Osteoblast (primary cell): ENCODE results near the gene PARL. TPM values are rescaled to one million over a fixed set of nuclear protein-coding genes. Genes with fewer than 3 reads are reported as not detected.

Source experiments
- DNase-seq: peaks from one replicate; pipeline ENCODE4 v3.0.0; 2011; ENCODE audit warnings: low spot score, mixed read lengths; ENCODE audit not compliant: insufficient read length; ENCODE audit errors: missing footprints
- H2AFZ ChIP-seq: 2 replicates; pipeline ENCODE4 v1.6.0; 2011; ENCODE audit warnings: mild to moderate bottlenecking, low read length
- H3K27ac ChIP-seq: 2 replicates; pipeline ENCODE4 v1.5.1; 2011; ENCODE audit warnings: mild to moderate bottlenecking, low read depth, low read length, moderate library complexity
- H3K27me3 ChIP-seq: 2 replicates; pipeline ENCODE4 v1.6.0; 2012; ENCODE audit warnings: mild to moderate bottlenecking, control low read depth, inconsistent platforms, low read length, moderate library complexity; ENCODE audit not compliant: insufficient read depth
- H3K36me3 ChIP-seq: 2 replicates; pipeline ENCODE4 v1.5.1; 2011; ENCODE audit warnings: mild to moderate bottlenecking, low read length, control low read depth, moderate library complexity; ENCODE audit not compliant: insufficient read depth
- H3K4me1 ChIP-seq: 2 replicates; pipeline ENCODE4 v1.5.1; 2011; ENCODE audit warnings: mild to moderate bottlenecking, low read length, control low read depth, moderate library complexity; ENCODE audit not compliant: insufficient read depth
- H3K4me2 ChIP-seq: 2 replicates; pipeline ENCODE4 v1.6.0; 2011; ENCODE audit warnings: mild to moderate bottlenecking, low read length; ENCODE audit not compliant: insufficient read depth
- H3K4me3 ChIP-seq: fragments of 200-600 bp; sonication (generic); 3 replicates; pipeline ENCODE4 v1.5.1; 2012; ENCODE audit warnings: mild to moderate bottlenecking, low read length, inconsistent platforms; ENCODE audit not compliant: insufficient read depth
- H3K79me2 ChIP-seq: 2 replicates; pipeline ENCODE4 v1.6.0; 2012; ENCODE audit warnings: mild to moderate bottlenecking, low read length, control low read depth, inconsistent platforms; ENCODE audit not compliant: insufficient read depth
- H3K9me3 ChIP-seq: 2 replicates; pipeline ENCODE4 v1.5.1; 2011; ENCODE audit warnings: low read depth, low read length, control low read depth
- H4K20me1 ChIP-seq: 2 replicates; pipeline ENCODE4 v1.6.0; 2012; ENCODE audit warnings: mild to moderate bottlenecking, low read length, control low read depth; ENCODE audit not compliant: insufficient read depth
- CTCF ChIP-seq: IDR thresholded peaks from 2 replicates; pipeline ENCODE4 v1.5.1; 2011; ENCODE audit warnings: mild to moderate bottlenecking, low read depth, low read length, moderate library complexity; ENCODE audit errors: extremely low read depth
- total RNA-seq: library from RNA; depleted of rRNA; stranded (reverse); fragments of >200 nt; gene quantifications from 2 replicates; pipeline ENCODE4 v1.2.3, GENCODE V29; 2012

PARL gene
- total RNA-seq, 1 donor = 34.0 TPM

DNA sequence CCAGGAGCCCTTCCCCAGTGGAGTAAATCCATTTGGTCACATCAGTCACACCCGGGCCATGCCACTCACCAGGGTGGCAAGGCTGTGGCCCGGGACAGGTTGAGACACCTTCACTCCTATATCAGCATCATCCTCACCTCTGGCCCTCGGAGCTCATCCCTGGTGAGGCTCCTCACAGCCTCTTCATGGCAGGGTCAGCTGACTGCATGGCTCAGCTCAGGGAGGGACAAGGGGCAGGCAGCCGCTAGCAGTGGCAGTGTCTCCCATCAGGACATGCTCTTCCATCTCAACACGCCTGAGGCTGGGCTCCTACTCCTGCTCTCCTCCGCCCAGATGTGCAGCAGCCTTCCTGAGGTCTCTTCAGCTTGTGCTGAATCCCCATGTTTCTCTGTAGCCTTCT is 26.4 kb upstream of the PARL start:
- Histone ChIP-seq H3K79me2 (no peaks in the 10 kb centered on the region), H4K20me1 (no peaks in the 10 kb centered on the region), H3K4me2 (no peak overlapping the region), H3K4me3 (no peak overlapping the region), H3K9me3 (no peaks in the 10 kb centered on the region), H3K4me1 (no peaks in the 10 kb centered on the region), H3K27ac (no peak overlapping the region), H3K36me3 (no peaks in the 10 kb centered on the region), H3K27me3 (peaks cover 5% of the 10 kb centered on the region), H2AFZ (no peak overlapping the region)
- no peak for TF ChIP-seq CTCF
- DNase-seq = peak; percentile 39

- H3K36me3 ChIP-seq = no peaks in the 10 kb centered on the region
- no peak overlapping the region for H3K4me3 ChIP-seq
- no peak overlapping the region for H2AFZ ChIP-seq
- H3K27me3 ChIP-seq = peaks cover 5% of the 10 kb centered on the region
- no peaks in the 10 kb centered on the region for H3K4me1 ChIP-seq
- no peaks in the 10 kb centered on the region for H4K20me1 ChIP-seq
- H3K4me2 ChIP-seq = no peak overlapping the region
- no peak for TF ChIP-seq CTCF
- H3K79me2 ChIP-seq = no peaks in the 10 kb centered on the region
- DNase-seq = peak; percentile 72
- H3K27ac ChIP-seq = no peak overlapping the region
- H3K9me3 ChIP-seq = no peaks in the 10 kb centered on the region
Observed at GRCh38 chr3:183909030-183909600, 24.4 kb upstream of the PARL start.

GRCh38 chr3:183907911-183908331 is 23.2 kb upstream of the PARL start:
- Histone ChIP-seq H3K9me3 (no peaks in the 10 kb centered on the region), H2AFZ (no peak overlapping the region), H3K27ac (no peak overlapping the region), H3K4me3 (no peak overlapping the region), H4K20me1 (no peaks in the 10 kb centered on the region), H3K27me3 (peaks cover 5% of the 10 kb centered on the region), H3K36me3 (no peaks in the 10 kb centered on the region), H3K4me2 (no peak overlapping the region), H3K4me1 (no peaks in the 10 kb centered on the region), H3K79me2 (no peaks in the 10 kb centered on the region)
- DNase-seq = peak; percentile 57
- no peak for TF ChIP-seq CTCF

DNA sequence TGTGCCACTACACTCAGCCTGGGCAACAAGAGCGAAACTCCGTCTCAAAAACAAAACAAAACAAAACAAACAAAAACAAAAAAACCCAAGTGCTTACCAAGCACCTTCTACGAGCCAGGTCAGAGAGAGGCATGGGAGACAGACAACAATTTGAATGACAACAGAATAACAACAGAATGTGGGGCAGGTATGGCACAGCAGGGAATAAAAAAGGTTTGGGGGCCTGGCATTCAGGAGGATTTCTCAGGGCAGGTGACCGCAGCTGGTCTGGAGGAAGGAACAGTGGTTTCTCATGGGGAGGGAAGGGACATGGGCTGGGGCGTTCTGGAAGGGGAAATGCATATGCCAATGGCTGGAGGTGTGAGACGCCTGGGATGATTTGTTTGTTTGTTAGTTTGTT is 22.5 kb upstream of the PARL start:
- no peak for TF ChIP-seq CTCF
- peak; percentile 42 for DNase-seq
- H3K4me3 ChIP-seq = no peak overlapping the region

More for the DNA sequence above, 22.5 kb upstream of the PARL start:
- Histone ChIP-seq H4K20me1 (no peaks in the 10 kb centered on the region), H3K4me2 (no peak overlapping the region), H3K9me3 (no peaks in the 10 kb centered on the region), H3K4me1 (no peaks in the 10 kb centered on the region), H2AFZ (no peak overlapping the region), H3K27ac (no peak overlapping the region), H3K36me3 (no peaks in the 10 kb centered on the region), H3K27me3 (peaks cover 5% of the 10 kb centered on the region), H3K79me2 (no peaks in the 10 kb centered on the region)
